Activated B cell treated with CpG ODN at 0.5 μM for 24 hours (primary cell): ENCODE results near the gene RAB3IL1. TPM values are rescaled to one million over a fixed set of nuclear protein-coding genes. Genes with fewer than 3 reads are reported as not detected.

ENCODE experiments used
- ATAC-seq: fragments of 200-7000 bp; cut with Tn5 transposase; one replicate; pipeline ENCODE4 v1.10.0; 2021; ENCODE audit warnings: low read depth, mild to moderate bottlenecking, moderate library complexity
- CTCF ChIA-PET: fragments of 350-600 bp; sonication (Branson Sonifier 250); formaldehyde crosslinking; loops from one replicate; lab custom pipeline; 2021; ENCODE audit warnings: antibody characterized with exemption; lab: Charles Lee
- POLR2A ChIA-PET: fragments of 350-600 bp; sonication (Branson Sonifier 250); formaldehyde crosslinking; loops from one replicate; lab custom pipeline; 2021; ENCODE audit warnings: antibody characterized with exemption; lab: Charles Lee
- DNase-seq: peaks from one replicate; pipeline ENCODE4 v3.0.0; 2022
- H3K27ac Mint-ChIP-seq: one replicate; pipeline ENCODE4 v1.8.0; 2020; ENCODE audit warnings: mixed read lengths
- H3K27me3 Mint-ChIP-seq: one replicate; pipeline ENCODE4 v1.8.0; 2021; ENCODE audit warnings: mixed read lengths
- H3K36me3 Mint-ChIP-seq: one replicate; pipeline ENCODE4 v1.8.0; 2021; ENCODE audit warnings: low read depth, mixed read lengths
- H3K4me1 Mint-ChIP-seq: one replicate; pipeline ENCODE4 v1.8.0; 2021; ENCODE audit warnings: mixed read lengths
- H3K4me3 Mint-ChIP-seq: one replicate; pipeline ENCODE4 v1.8.0; 2020; ENCODE audit warnings: mild to moderate bottlenecking, mixed read lengths
- H3K9me3 Mint-ChIP-seq: one replicate; pipeline ENCODE4 v1.8.0; 2020; ENCODE audit warnings: mixed read lengths
- intact Hi-C: fragments of 100-400 bp; cut with micrococcal nuclease; formaldehyde crosslinking; loops from one replicate; pipeline ENCODE4 v1.15.1; 2024
- total RNA-seq: library from RNA; stranded (reverse); gene quantifications from 2 replicates; pipeline ENCODE4 v1.2.3, GENCODE V29; 2022
- TF ChIP-seq, protein P1 (sequence below): fragments of 200-600 bp; IDR thresholded peaks from one replicate; pipeline ENCODE4 v1.8.0; 2022; ENCODE audit warnings: antibody characterized with exemption, mild to moderate bottlenecking

RAB3IL1 gene
- total RNA-seq, 1 donor from 2014 or later, result not detected

DNA sequence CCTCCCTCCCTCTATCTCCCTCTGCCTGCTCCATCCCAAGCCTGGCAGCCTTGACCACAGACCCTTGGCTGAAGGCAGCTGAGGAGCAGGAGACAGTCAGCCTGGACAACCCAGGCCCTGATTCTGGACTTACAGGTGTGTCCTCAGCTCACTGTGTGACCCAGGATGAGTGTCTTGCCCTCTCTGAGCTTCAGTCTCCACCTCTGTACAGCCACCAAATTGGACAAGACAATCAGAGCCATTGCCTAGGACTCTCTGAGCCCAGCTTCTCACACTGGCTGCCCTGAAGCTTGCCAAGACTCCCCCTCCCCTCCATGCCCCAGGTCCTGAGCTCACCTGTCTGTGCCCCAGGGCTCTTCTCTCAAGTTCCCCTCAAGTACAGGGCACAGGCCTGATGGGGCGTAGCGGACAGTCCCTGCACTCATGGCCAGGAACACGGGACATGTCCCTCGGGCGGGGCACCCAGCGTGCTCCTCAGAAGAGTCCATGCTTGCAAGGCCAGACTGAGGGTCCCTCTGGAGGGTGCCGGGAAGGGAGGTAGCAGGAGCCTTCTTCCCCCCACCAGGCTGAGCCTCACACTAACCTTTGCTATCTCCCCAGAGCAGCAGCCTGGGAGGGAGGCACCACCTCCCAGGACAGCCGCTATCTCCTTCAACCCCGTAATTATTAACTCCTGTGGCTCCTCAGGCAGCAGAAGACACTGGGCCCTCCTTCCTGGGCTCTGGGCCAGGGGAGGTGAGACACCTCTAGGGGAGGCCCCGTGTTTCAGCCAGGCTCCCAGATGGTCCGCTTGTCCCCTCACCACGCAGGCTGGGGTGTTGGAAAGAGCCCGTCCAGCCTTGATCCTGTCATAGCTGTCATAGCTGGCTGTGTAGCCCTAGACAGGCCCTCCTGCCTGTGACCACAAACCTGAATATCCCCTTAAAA lies 2.6 kb upstream of the RAB3IL1 start:
- H3K9me3 Mint-ChIP-seq, result no peaks in the 10 kb centered on the region
- ChIA-PET POLR2A (no interaction called here), CTCF (no interaction called here)
- peaks cover 14% of the 10 kb centered on the region for H3K4me1 Mint-ChIP-seq
- TF ChIP-seq, protein P1, sequence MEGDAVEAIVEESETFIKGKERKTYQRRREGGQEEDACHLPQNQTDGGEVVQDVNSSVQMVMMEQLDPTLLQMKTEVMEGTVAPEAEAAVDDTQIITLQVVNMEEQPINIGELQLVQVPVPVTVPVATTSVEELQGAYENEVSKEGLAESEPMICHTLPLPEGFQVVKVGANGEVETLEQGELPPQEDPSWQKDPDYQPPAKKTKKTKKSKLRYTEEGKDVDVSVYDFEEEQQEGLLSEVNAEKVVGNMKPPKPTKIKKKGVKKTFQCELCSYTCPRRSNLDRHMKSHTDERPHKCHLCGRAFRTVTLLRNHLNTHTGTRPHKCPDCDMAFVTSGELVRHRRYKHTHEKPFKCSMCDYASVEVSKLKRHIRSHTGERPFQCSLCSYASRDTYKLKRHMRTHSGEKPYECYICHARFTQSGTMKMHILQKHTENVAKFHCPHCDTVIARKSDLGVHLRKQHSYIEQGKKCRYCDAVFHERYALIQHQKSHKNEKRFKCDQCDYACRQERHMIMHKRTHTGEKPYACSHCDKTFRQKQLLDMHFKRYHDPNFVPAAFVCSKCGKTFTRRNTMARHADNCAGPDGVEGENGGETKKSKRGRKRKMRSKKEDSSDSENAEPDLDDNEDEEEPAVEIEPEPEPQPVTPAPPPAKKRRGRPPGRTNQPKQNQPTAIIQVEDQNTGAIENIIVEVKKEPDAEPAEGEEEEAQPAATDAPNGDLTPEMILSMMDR, result no peak
- DNase-seq (peak; percentile 10), ATAC-seq (no peak)
- peaks cover 42% of the 10 kb centered on the region for H3K27me3 Mint-ChIP-seq
- no peaks in the 10 kb centered on the region for H3K36me3 Mint-ChIP-seq
- no peak overlapping the region for H3K4me3 Mint-ChIP-seq
- intact Hi-C loops, result no loop called here
- H3K27ac Mint-ChIP-seq, result no peak overlapping the region

DNA sequence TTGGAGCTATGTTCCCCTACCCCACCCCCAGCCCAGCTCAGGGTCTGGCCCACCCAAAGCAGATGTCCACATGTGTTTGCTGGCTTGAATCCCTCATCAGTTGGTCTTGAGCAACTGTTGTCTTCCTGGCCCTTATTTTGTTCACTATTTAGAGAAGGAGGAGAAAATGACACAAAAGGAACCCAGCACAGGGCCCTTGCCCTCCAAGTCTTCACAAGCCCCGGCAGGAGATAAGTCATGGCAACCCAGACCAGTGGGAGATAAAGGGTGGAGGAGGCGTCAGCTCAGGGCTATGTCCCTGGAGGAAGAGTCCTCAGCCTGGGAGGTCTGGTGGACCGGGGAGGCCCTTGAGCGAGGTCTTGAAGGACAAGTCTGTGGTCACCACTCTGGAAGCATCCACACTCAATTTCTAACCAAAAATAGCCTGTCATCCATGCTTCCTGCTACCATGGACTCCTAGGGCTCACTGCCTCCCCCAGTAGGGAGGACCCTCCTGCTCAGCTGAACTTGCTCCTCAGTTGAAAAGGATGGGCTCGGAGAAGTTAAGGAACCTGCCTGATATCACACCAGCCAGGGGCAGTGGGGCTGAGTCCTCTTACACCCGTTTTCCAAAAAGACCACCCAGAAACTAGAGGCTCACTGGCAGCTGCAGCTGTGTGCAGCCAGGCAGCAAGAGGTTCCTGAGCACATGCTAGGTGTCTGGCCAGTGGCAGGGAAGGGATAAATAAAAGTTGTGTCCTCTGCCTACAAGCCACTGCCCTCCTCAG lies 1.8 kb upstream of the RAB3IL1 start:
- no peak for ATAC-seq
- H3K27me3 Mint-ChIP-seq, result peaks cover 48% of the 10 kb centered on the region
- CTCF ChIA-PET, result no interaction called here
- no peak for DNase-seq
- H3K4me3 Mint-ChIP-seq, result no peak overlapping the region
- POLR2A ChIA-PET, result no interaction called here
- no peak overlapping the region for H3K27ac Mint-ChIP-seq
- no peaks in the 10 kb centered on the region for H3K36me3 Mint-ChIP-seq
- intact Hi-C loops, result no loop called here
- TF ChIP-seq, protein P1, result no peak
- no peaks in the 10 kb centered on the region for H3K9me3 Mint-ChIP-seq
- H3K4me1 Mint-ChIP-seq, result peaks cover 14% of the 10 kb centered on the region

DNA sequence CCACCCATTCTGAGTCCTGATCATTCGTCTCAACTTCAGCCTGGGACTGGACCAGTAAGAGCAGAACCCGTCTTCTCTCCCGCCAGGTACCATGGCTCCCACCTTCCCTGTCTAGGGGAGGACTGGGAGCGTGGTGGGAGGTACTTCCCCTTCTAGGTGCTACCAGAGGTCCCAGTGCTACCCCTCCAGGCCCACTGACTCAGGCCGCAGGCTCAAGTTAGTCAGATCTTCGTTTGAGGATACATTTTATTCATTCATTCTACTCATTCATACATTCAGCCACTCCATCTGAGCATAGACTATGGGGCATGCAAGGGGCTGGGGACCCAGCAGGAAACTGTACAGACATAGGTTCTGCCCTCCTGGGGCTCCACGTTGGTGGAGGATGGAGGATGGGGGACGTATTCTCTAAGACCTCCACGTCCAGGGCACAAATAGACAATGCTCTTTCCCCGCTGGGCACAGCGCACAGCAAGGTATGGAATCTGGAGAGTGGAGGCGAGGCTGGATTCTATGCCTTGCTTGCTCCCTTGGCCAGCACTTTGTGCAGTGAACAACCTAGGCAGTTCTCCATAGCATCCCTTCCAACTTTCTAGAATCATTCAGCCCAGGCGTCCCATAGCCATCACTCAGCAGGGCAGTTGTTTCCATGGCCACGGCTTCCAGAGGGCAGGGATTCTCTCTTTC lies 1.0 kb upstream of the RAB3IL1 start:
- ChIA-PET POLR2A (no interaction called here), CTCF (interaction anchor here (0.6 kb wide), 1 partner anchor 1864 kb away, joined by 4 read pairs; no protein-coding TSS in a partner anchor)
- Mint-ChIP-seq H3K27me3 (peaks cover 55% of the 10 kb centered on the region), H3K4me3 (peak overlapping the region; percentile 79), H3K27ac (no peak overlapping the region), H3K9me3 (no peaks in the 10 kb centered on the region), H3K36me3 (no peaks in the 10 kb centered on the region), H3K4me1 (peaks cover 14% of the 10 kb centered on the region)
- intact Hi-C loops, result no loop called here
- ATAC-seq, result no peak
- no peak for DNase-seq
- TF ChIP-seq, protein P1, result no peak

DNA sequence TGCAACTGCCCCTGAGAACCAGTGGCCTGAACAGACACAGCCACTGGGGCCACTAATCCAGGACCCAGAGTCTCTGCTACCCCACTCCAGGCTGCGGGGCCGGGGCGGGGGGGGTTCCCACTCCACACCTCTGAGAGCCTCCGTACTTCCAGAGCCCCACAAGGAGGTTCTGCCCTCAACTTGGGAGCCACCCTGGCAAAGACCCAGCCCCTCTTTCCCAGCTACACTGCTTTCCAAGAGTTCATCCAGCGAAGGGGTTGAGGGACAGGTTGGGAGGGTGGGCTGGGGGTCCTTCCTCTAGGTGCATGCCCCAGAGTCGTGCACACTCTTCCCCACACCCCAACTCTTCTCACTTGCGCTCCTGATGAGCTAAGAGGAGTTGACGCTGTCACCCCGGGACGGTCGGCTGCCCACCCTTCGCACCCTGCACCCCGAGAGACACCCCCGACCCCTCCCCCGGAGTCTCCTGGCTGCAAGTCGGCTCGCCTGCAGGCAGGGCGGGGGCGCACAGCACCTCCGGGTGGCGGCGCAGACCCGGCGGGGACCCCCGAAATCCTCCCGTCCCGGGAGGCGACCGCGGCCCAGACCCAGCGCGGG lies 531 bp downstream of the RAB3IL1 start:
- CTCF ChIA-PET, result no interaction called here
- no peaks in the 10 kb centered on the region for H3K9me3 Mint-ChIP-seq
- POLR2A ChIA-PET, result no interaction called here
- DNase-seq (peak; percentile 20), ATAC-seq (no peak)
- intact Hi-C loops, result no loop called here
- no peak overlapping the region for H3K27ac Mint-ChIP-seq
- peaks cover 55% of the 10 kb centered on the region for H3K27me3 Mint-ChIP-seq
- H3K4me3 Mint-ChIP-seq, result peak overlapping the region; percentile 70
- TF ChIP-seq, protein P1, result no peak
- no peaks in the 10 kb centered on the region for H3K36me3 Mint-ChIP-seq
- peaks cover 9% of the 10 kb centered on the region for H3K4me1 Mint-ChIP-seq
